ENCODE data around the gene HEY2.

HEY2 gene

DNA sequence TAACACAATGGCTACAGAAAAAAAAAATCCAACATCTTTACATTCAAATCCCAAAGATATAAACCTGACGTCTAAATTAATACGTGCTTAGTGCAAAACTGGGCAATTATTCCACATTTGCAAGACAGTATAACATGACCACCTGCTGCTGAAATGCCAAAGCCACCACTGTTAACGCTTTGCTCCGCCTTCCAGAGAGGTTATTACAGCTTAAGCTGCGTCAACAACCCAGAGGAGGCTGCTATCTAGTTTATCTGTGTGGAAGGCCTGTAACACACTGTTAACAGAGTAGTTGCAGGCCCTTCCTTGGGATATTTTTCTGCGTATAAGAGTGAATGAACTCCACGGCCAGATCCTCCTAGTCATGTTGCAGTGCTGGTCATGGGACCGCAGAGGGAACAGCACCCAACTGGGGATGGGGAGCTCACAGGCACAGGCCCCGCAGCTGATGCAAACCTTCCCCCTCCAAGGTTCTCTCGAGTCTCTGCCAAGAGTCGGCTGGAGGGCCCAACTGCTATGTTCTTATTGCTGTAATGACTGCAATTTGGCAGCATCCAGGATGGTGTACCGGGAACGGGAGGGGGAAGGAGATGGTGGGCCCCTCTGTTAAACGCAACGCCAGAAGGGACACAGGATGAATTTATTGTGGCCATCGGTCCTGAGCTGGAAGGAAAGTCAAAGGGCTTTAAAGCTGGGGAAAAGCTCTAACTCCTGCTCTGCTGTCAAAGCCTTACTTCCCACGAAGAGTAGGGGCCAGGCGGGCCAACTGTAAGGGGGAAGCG is 40.3 kb downstream of the HEY2 start:
- no peak for DNase-seq (ENCODE audit: extremely low read depth, low read depth)
- TF ChIP-seq, protein P1, sequence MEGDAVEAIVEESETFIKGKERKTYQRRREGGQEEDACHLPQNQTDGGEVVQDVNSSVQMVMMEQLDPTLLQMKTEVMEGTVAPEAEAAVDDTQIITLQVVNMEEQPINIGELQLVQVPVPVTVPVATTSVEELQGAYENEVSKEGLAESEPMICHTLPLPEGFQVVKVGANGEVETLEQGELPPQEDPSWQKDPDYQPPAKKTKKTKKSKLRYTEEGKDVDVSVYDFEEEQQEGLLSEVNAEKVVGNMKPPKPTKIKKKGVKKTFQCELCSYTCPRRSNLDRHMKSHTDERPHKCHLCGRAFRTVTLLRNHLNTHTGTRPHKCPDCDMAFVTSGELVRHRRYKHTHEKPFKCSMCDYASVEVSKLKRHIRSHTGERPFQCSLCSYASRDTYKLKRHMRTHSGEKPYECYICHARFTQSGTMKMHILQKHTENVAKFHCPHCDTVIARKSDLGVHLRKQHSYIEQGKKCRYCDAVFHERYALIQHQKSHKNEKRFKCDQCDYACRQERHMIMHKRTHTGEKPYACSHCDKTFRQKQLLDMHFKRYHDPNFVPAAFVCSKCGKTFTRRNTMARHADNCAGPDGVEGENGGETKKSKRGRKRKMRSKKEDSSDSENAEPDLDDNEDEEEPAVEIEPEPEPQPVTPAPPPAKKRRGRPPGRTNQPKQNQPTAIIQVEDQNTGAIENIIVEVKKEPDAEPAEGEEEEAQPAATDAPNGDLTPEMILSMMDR (IDR thresholded peaks at IDR 0.05; ENCODE audit: low read depth, low read length): no peak

DNA sequence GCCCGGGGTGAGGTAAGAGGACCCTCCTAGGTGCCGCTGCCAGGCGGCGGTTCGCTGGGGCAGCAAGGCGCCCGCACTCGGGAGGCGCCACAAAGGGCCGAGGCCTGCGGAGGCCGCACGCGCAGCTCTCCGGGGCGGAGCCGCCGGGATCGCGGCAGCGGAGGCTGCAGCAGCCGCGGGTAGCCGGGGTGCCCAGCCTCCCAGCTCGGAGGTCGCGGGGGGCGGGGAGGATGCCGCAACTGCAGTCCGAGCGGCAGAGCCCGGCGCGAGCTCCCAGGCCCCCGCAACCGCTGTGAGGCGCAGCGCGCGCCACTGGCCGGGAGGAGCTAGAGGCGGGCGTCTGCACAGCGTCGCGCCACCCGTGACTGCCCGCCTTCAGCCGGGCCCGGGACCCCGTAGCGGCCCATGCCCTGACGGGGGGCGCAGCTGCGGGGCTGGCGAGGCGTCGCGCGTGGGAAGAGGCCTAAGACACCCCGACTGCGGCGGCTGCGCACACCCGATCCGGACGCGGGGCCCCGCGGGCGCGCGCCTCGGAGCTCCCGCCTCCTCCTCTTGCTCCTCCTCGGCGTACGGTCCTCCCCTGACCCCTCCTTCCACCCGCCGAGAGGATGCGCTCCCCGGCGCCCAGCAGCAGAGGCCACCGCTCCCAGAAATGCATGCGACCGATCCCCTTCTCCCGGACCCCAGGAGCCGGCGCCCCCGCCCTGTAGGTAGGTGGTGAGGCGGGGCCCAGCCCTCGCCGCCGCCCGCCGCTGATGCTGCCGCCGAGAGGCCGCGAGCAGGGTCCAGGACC is 41.1 kb downstream of the HEY2 start, which contains the start of gene NCOA7:
NCOA7 (plus strand) TSS at position 603 of the 793 bp plus-strand sequence. CDS start 24,395 bp downstream, outside the sequence.
- TF ChIP-seq, protein P1 (IDR thresholded peaks at IDR 0.05; ENCODE audit: low read depth, low read length): no peak; the same call in 1 of the 2 replicates
- no peak for DNase-seq (ENCODE audit: extremely low read depth, low read depth)

DNA sequence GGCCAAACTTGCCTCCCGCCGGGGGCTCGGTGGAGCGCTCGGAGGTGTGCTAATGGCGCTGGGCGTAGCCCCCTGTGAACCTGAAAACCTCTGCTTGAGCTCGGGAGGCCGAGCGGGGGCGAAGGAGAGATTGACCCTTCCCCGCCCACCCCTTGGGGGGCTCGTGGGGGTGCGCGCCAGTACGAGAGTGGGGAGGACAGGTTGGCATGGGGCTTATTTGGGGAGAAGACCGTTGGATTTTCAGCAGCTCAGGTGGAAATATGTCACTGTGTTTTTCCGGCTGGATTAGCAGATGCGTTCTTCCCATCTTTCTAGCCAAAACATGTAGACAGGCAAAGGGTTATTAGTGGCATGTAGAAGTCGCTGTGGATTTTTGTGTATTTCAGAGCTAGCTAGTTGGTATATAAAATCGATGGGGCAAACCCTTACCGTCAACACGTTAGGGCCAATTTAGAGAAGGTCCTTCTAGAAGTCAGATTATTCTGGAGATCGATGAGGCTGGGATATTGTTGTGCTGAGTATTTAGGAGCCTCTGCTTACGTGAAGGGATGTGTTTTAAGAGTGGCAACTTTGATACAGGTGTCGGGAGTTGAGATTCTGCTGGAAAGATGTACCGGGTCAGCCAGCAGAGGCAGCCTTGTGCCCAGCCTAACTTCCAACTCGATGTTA is 41.9 kb downstream of the HEY2 start:
- DNase-seq (ENCODE audit: extremely low read depth, low read depth): no peak
- TF ChIP-seq, protein P1 (IDR thresholded peaks at IDR 0.05; ENCODE audit: low read depth, low read length): peak; percentile 71

DNA sequence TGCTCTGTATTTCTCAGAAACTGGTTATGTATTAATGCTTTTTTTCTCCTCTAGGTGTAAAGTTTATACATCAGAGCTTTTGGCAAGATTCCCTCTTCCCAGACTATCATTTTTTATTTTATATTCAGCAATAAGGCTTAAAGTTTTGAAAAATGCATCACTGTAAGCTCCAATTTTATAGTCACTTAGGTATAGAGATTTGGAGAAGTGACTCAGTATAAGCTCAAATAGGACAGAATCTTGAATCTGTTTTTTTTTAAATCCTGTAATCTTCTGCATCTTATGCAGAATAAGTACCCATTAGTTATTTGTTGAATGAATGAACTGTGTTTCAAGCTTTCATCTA is 42.4 kb downstream of the HEY2 start:
- no peak for DNase-seq (ENCODE audit: extremely low read depth, low read depth)
- TF ChIP-seq, protein P1 (IDR thresholded peaks at IDR 0.05; ENCODE audit: low read depth, low read length): no peak

DNA sequence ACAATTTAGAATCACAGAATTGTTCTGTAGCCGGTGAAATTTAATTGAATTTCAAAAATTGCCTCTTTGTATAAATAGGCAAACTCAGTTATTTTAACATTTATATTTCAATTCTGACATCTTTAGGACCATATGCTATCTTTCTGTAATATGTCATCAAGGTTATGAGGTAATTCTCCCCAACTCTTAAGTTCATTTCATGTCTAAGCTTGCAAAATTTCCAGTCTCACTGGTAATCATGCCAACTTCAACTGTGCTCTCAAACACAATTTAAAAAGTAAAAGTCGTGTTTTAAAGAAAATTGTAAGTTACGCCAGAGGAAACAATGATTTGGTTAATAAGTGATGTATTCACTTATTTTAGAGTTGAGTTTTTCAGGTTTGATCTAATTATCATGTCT is 42.7 kb downstream of the HEY2 start:
- TF ChIP-seq, protein P1 (IDR thresholded peaks at IDR 0.05; ENCODE audit: low read depth, low read length): no peak
- no peak for DNase-seq (ENCODE audit: extremely low read depth, low read depth)

DNA sequence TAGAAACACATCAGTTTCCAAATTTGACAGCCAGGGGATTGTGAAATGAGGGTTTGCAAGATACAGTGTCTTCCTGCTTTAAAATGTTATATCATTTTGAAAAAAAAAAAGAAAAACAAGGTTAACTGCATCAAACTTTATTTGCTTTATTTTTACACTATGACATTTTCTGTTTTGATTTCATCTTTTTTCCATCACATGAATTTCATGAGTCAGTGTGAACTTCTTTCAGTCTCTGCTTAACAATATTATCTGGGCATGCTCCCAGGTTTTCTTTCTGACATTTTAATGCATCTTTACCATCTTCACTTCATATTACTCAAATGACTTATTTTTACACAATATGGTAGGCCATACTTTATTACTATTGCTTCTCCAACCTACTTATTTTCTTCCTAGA is 43.2 kb downstream of the HEY2 start:
- TF ChIP-seq, protein P1 (IDR thresholded peaks at IDR 0.05; ENCODE audit: low read depth, low read length): no peak
- DNase-seq (ENCODE audit: extremely low read depth, low read depth): no peak

Measured in AG09319 (cell line).